Epithelial cell of esophagus (primary cell): Measurements from ENCODE around the gene OR6Q1.

Experiments
- DNase-seq: peaks from one replicate; pipeline ENCODE4 v3.0.0; 2010; ENCODE audit warnings: low read depth
- H3K4me3 ChIP-seq: 2 replicates; pipeline ENCODE4 v1.5.1; 2011; ENCODE audit warnings: mild to moderate bottlenecking, low read length, control low read depth
- TF ChIP-seq, protein P1 (sequence below): IDR thresholded peaks from 2 replicates; pipeline ENCODE4 v1.5.1; 2011; ENCODE audit warnings: low read depth, mild to moderate bottlenecking, low read length, control low read depth, inconsistent platforms; ENCODE audit not compliant: insufficient read depth; ENCODE audit errors: missing control alignments

The OR6Q1 gene

DNA sequence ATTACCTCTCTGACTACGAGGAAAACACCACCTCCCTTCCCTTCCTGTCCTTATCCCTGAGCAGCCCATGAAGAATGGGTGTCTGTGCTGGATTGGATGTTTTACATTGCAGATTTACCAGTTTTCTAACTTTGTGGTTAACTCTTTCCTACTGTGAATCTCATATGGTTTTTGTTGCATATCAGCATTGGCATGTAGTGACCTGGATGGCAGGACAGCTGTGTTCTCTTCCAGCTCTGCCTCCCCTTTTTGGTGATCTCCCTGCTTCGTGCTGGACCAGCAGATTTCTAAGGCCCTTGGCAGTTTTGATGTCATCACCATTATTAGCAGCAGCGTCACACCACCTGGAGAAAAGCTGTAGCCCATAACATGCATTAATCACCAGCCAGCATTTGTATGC, 26.7 kb downstream of the OR6Q1 start:
- no peak for DNase-seq
- TF ChIP-seq, protein P1, sequence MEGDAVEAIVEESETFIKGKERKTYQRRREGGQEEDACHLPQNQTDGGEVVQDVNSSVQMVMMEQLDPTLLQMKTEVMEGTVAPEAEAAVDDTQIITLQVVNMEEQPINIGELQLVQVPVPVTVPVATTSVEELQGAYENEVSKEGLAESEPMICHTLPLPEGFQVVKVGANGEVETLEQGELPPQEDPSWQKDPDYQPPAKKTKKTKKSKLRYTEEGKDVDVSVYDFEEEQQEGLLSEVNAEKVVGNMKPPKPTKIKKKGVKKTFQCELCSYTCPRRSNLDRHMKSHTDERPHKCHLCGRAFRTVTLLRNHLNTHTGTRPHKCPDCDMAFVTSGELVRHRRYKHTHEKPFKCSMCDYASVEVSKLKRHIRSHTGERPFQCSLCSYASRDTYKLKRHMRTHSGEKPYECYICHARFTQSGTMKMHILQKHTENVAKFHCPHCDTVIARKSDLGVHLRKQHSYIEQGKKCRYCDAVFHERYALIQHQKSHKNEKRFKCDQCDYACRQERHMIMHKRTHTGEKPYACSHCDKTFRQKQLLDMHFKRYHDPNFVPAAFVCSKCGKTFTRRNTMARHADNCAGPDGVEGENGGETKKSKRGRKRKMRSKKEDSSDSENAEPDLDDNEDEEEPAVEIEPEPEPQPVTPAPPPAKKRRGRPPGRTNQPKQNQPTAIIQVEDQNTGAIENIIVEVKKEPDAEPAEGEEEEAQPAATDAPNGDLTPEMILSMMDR, result no peak
- H3K4me3 ChIP-seq, result no peak overlapping the region

DNA sequence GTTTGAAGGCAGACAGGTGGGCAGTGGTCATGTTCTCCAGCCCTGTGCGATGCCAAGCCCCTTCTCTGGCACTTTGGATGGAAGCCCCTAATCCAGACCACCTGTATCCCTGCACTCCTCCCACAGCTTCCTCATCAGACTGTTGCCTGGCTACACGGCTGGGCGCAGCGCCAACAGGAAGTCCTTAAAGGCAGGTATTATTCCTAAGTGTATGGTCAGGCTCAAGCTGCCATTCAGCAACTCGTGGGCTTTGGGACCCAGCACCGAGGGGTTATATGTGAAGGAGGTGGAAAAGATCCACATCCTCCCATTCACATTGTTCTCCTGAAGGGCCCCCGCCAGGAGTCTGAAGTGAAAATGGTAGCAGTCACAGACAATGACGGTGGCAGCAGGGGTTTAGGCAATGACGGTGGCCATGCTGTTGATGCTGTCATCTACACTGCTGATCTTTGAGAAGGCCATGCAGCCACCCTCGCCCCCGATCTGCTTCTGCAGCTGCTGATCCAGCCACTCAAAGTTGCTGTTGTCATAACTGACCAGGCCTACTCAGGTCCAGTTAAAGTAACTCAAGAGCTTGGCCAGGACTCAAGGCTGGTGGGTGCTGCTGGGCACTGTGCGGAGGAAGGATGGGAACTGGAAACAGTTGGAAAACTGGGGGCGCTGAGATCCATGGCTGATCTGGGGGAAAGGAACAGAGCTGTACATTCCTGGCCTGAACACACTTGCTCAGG, 27.7 kb downstream of the OR6Q1 start:
- TF ChIP-seq, protein P1, result no peak

DNA sequence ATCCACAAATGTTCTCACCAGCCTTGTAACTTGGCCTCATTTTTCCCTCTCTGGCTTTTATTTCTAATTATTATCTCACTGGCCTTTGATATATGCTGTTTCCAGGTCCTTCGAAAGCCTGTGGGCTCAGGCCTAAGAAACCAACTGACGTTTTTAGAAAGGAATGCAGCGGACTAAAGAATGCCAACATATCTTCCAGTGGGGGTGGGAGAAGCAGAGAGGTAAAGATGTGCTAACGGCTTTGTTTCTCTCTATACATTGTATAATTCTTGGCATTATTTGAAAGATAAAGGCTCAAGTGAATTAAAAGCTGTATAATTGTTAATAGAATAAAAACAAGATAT, 28.2 kb downstream of the OR6Q1 start:
- no peak overlapping the region for H3K4me3 ChIP-seq
- TF ChIP-seq, protein P1, result no peak
- peak; percentile 85 for DNase-seq

More for the DNA sequence above, 27.7 kb downstream of the OR6Q1 start:
- H3K4me3 ChIP-seq, result no peak overlapping the region
- DNase-seq, result peak; percentile 52

DNA sequence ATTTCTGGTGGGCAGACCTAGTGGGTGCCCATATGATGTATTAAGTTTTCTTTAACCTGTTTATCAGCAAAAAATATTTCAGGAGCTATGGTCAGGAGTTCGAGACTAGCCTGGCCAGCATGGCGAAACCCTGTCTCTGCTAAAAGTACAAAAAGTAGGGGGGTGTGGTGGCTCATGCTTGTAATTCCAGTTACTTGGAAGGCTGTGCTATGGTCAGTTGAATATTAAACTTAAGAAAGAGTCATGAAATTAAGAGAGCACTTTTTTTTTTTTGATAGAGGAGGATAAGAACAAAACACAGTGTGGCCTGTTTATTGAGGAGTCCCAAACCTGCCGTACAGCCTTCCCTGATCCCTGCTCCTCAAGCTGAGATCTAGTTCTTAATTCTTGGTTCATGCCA, 29.8 kb downstream of the OR6Q1 start:
- no peak overlapping the region for H3K4me3 ChIP-seq
- DNase-seq, result no peak
- TF ChIP-seq, protein P1, result no peak

DNA sequence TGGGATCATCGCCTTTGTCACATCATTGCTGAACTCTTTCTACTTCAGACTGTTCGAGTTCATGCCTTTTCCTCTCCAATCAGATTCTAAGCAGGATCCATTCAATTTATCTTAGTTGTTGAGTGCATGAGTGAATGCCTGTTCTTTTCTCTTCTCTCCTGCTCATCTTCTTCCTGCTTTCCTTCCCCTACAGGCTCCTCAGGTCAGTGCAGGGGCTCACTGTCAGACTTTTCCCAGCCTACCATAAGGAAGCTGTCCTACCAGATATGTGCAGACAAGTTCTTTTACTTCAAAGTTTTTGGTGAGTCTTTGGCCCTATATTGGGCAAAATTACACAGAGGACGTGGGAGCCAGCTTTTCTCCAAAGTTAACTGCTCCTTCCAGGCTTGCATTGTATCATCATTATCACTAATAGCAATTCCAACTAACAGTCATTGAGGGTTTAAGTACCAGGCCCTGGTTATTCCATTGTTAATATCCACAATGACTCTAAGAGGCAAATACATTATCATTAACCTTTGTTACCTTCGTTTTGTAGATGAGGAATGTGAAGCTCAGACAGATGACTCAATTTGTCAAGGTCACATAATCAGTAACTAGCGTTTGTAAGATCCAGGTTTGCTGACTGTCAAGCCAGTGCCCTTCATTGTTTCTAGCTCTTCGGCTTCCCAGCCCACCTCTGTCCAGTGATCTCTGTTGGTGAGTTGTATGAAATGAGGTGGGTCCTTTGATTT, 30.4 kb downstream of the OR6Q1 start:
- DNase-seq, result peak; percentile 39
- no peak overlapping the region for H3K4me3 ChIP-seq
- TF ChIP-seq, protein P1, result peak; percentile 30

DNA sequence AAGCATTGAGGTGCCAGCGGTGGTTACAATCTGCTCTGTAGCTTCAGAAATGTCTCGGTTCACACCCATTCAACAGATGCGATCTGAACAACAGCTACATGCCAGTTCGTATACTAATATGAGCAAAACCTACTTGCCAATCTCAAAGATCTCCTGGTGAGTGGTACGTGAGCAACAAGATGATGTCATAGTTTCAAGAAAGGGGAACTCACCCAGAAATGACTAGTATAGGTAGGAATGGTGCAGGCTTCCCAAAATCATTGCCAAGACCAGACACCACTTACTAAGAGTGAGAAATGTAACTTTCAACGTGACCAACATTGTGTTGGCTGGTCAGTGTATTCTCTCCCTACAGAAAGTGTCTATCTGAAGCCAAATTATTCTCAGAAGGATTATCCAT, 31.1 kb downstream of the OR6Q1 start:
- peak; percentile 97 for DNase-seq
- TF ChIP-seq, protein P1, result no peak

DNA sequence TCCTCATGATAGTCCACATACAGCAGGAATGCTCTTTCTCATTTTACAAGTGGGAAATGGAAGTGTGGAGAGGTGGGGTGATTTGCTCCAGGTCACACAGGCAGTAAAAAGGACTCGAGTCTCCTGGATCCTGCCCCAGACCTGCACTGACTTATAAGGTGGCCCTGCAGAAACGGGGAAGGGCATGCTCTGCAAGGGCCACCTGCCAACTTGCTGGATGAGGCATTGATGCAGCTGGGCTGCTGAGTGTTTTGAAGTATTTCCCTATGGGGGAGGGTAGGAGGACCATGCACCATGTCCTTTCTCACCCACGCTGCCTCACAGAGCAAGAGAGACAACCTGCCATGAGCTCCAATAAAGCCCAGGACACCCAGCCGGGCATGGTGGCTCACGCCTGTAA, 36.9 kb downstream of the OR6Q1 start:
- TF ChIP-seq, protein P1, result no peak
- no peak overlapping the region for H3K4me3 ChIP-seq
- DNase-seq, result peak; percentile 31

More for the DNA sequence above, 31.1 kb downstream of the OR6Q1 start:
- no peak overlapping the region for H3K4me3 ChIP-seq
